Measurements from ENCODE around the gene MTRR.

The MTRR gene

GRCh38 chr5:7869474-7870136 is 657 bp downstream of the MTRR start:
- ChIA-PET CTCF (interaction anchor here (1.1 kb wide), 1 partner anchor 17 kb away, joined by 3 read pairs; no protein-coding TSS in a partner anchor), POLR2A (interaction anchor here (0.9 to 2.4 kb wide), 9 partner anchors 10 to 36 kb away, joined by 3 to 18 read pairs (median 5); partner anchors contain the start of gene CFAP90)
- TF ChIP-seq SP1 (IDR thresholded peaks at IDR 0.05), result no peak
- TF ChIP-seq BHLHE40 (IDR thresholded peaks at IDR 0.05; ENCODE audit: borderline replicate concordance), result no peak
- no peak for TF ChIP-seq ARNT (IDR thresholded peaks at IDR 0.05)
- TF ChIP-seq HDGF (IDR thresholded peaks at IDR 0.05; ENCODE audit: borderline replicate concordance), result no peak
- TF ChIP-seq L3MBTL2 (conservative IDR thresholded peaks at IDR 0.05), result no peak
- TF ChIP-seq ELF4 (IDR thresholded peaks at IDR 0.05), result no peak
- TF ChIP-seq, protein P1, sequence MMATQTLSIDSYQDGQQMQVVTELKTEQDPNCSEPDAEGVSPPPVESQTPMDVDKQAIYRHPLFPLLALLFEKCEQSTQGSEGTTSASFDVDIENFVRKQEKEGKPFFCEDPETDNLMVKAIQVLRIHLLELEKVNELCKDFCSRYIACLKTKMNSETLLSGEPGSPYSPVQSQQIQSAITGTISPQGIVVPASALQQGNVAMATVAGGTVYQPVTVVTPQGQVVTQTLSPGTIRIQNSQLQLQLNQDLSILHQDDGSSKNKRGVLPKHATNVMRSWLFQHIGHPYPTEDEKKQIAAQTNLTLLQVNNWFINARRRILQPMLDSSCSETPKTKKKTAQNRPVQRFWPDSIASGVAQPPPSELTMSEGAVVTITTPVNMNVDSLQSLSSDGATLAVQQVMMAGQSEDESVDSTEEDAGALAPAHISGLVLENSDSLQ (IDR thresholded peaks at IDR 0.05), result no peak
- no peak for TF ChIP-seq FOXA1 (IDR thresholded peaks at IDR 0.05)
- no peak for TF ChIP-seq CTBP1 (IDR thresholded peaks at IDR 0.05; ENCODE audit: borderline replicate concordance)
- TF ChIP-seq TARDBP (IDR thresholded peaks at IDR 0.05), result no peak
- no peak for TF ChIP-seq NFRKB (IDR thresholded peaks at IDR 0.05)
- no peak for TF ChIP-seq FOXK2 (IDR thresholded peaks at IDR 0.05)
- TF ChIP-seq SUZ12 (IDR thresholded peaks at IDR 0.05), result no peak
- no peak for TF ChIP-seq FOXM1 (IDR thresholded peaks at IDR 0.05; ENCODE audit: borderline replicate concordance)
- no peak for TF ChIP-seq ZNF384 (IDR thresholded peaks at IDR 0.05)
- no peak for TF ChIP-seq LEF1 (IDR thresholded peaks at IDR 0.05; ENCODE audit: borderline replicate concordance)
- no peak for DNase-seq (ENCODE audit: extremely low spot score)

GRCh38 chr5:7871653-7872052 is 2.7 kb downstream of the MTRR start:
- DNase-seq (ENCODE audit: extremely low spot score), result no peak
- ChIA-PET POLR2A (no interaction called here), CTCF (interaction anchor here (1.1 kb wide), 1 partner anchor 16 kb away, joined by 5 read pairs; no protein-coding TSS in a partner anchor)
- TF ChIP-seq LEF1 (IDR thresholded peaks at IDR 0.05; ENCODE audit: borderline replicate concordance), result no peak

DNA sequence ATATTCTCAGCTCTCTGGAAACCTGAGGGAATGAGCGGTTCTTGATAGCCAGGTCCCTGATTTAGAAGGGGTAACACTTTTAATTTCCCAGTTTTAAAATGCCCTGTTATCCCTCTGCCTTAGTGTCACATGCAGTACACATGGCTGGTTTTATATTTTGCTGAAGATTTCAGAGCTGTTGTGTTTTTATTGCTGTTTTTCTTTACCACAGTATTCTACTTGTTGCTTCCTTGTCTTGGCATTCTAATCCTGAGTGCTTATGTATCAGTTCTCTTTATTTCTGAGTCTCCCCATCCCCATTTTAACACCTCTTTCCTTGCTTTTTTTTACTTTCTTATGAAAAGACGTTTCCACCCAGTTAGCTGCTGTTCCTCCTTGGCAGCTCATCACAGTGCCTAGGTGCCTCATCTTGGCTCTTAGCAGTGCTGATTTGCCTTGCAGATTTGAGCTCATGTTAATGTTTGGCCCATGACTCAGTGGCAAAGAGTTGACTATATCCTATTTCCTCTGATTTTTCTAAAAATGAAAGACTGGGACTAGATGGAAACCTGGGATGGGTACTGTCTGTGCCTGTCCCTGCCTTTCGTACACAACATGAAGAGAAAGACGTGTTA is 3.7 kb downstream of the MTRR start:
- ChIA-PET CTCF (interaction anchor here (0.7 to 1.3 kb wide), 4 partner anchors 9 to 1329 kb away, joined by 3 to 5 read pairs (median 4); no protein-coding TSS in a partner anchor), POLR2A (no interaction called here)
- DNase-seq (ENCODE audit: extremely low spot score), result no peak

DNA sequence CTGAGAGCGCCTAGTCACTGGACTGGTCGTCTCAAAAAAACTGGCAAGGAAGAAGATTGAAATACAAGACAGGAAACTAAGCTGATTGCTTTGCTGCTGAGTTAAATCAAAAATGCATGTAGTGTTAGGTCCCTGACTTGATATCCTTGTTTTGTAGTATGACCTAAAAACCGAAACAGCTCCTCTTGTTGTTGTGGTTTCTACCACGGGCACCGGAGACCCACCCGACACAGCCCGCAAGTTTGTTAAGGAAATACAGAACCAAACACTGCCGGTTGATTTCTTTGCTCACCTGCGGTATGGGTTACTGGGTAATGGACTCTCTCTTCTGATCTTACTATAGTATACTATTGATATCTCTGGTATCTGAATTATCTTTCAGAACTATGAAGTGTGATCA is 4.3 kb downstream of the MTRR start:
- CTCF ChIA-PET, result interaction anchor here (0.7 to 1.3 kb wide), 2 partner anchors 8 to 1328 kb away, joined by 3 to 4 read pairs; no protein-coding TSS in a partner anchor
- no peak for DNase-seq (ENCODE audit: extremely low spot score)

More for the DNA sequence above, 3.7 kb downstream of the MTRR start:
- TF ChIP-seq FOXK2 (IDR thresholded peaks at IDR 0.05) (no peak), TARDBP (IDR thresholded peaks at IDR 0.05) (no peak), CTBP1 (IDR thresholded peaks at IDR 0.05; ENCODE audit: borderline replicate concordance) (no peak), NFRKB (IDR thresholded peaks at IDR 0.05) (no peak), LEF1 (IDR thresholded peaks at IDR 0.05; ENCODE audit: borderline replicate concordance) (no peak), L3MBTL2 (conservative IDR thresholded peaks at IDR 0.05) (no peak), BHLHE40 (IDR thresholded peaks at IDR 0.05; ENCODE audit: borderline replicate concordance) (no peak), HDGF (IDR thresholded peaks at IDR 0.05; ENCODE audit: borderline replicate concordance) (no peak), ZNF384 (IDR thresholded peaks at IDR 0.05) (no peak), FOXM1 (IDR thresholded peaks at IDR 0.05; ENCODE audit: borderline replicate concordance) (no peak), SP1 (IDR thresholded peaks at IDR 0.05) (no peak), SUZ12 (IDR thresholded peaks at IDR 0.05) (no peak)
- TF ChIP-seq, protein P1 (IDR thresholded peaks at IDR 0.05), result no peak

DNA sequence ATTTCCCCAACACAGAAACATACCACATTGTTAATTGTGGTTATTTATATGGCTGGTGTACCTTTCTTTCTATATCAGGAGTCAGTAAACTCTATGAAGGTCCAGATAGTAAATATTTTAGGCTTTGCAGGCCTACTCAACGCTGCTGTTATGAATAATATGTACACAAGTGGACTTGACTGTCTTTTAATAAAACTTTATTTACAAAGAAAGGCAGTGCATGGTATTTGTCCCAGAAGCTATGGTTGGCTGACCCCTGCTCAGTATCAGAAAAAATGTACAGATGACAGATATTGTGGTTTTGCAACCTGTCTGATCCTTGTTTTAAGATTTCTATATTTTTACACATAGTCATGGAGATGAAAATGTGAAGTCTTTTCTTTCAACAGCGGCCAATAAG is 5.7 kb downstream of the MTRR start:
- CTCF ChIA-PET, result interaction anchor here (0.6 kb wide), 1 partner anchor 11 kb away, joined by 3 read pairs; no protein-coding TSS in a partner anchor

More for the DNA sequence above, 4.3 kb downstream of the MTRR start:
- POLR2A ChIA-PET, result no interaction called here
- TF ChIP-seq FOXM1 (IDR thresholded peaks at IDR 0.05; ENCODE audit: borderline replicate concordance) (no peak), LEF1 (IDR thresholded peaks at IDR 0.05; ENCODE audit: borderline replicate concordance) (no peak)

More for the DNA sequence above, 5.7 kb downstream of the MTRR start:
- POLR2A ChIA-PET, result no interaction called here
- TF ChIP-seq L3MBTL2 (conservative IDR thresholded peaks at IDR 0.05) (no peak), SUZ12 (IDR thresholded peaks at IDR 0.05) (no peak), ARNT (IDR thresholded peaks at IDR 0.05) (no peak), FOXA1 (IDR thresholded peaks at IDR 0.05) (no peak), SP1 (IDR thresholded peaks at IDR 0.05) (no peak), FOXM1 (IDR thresholded peaks at IDR 0.05; ENCODE audit: borderline replicate concordance) (no peak), BHLHE40 (IDR thresholded peaks at IDR 0.05; ENCODE audit: borderline replicate concordance) (no peak), ELF4 (IDR thresholded peaks at IDR 0.05) (no peak), ZNF384 (IDR thresholded peaks at IDR 0.05) (no peak), TARDBP (IDR thresholded peaks at IDR 0.05) (no peak), NFRKB (IDR thresholded peaks at IDR 0.05) (no peak), LEF1 (IDR thresholded peaks at IDR 0.05; ENCODE audit: borderline replicate concordance) (no peak), HDGF (IDR thresholded peaks at IDR 0.05; ENCODE audit: borderline replicate concordance) (no peak), FOXK2 (IDR thresholded peaks at IDR 0.05) (no peak)
- TF ChIP-seq, protein P1 (IDR thresholded peaks at IDR 0.05), result no peak
- DNase-seq (ENCODE audit: extremely low spot score), result no peak

All from HEK293T (cell line).